ENCODE data around the gene SORBS1.

Gene SORBS1

GRCh38 chr10:95552679-95553342, 8.4 kb downstream of the SORBS1 start:
- no peaks in the 10 kb centered on the region for H3K27me3 ChIP-seq (ENCODE audit: control insufficient read depth, insufficient read depth, low read length)
- peaks cover 59% of the 10 kb centered on the region for H3K4me1 ChIP-seq (ENCODE audit: control insufficient read depth, insufficient read depth, low read length)
- H3K4me3 ChIP-seq (ENCODE audit: low read depth, low read length) = no peak overlapping the region

GRCh38 chr10:95550073-95550672, 11.0 kb downstream of the SORBS1 start:
- Histone ChIP-seq H3K27ac (ENCODE audit: low read depth, low read length) (no peak overlapping the region), H3K36me3 (ENCODE audit: control insufficient read depth, insufficient read depth, low read length) (no peaks in the 10 kb centered on the region), H3K4me3 (ENCODE audit: low read depth, low read length) (no peak overlapping the region), H3K9ac (ENCODE audit: low read depth, low read length) (no peak overlapping the region), H3K27me3 (ENCODE audit: control insufficient read depth, insufficient read depth, low read length) (no peaks in the 10 kb centered on the region), H3K4me1 (ENCODE audit: control insufficient read depth, insufficient read depth, low read length) (peaks cover 43% of the 10 kb centered on the region), H3K9me3 (ENCODE audit: control insufficient read depth, insufficient read depth, low read length) (no peaks in the 10 kb centered on the region)

More at GRCh38 chr10:95552679-95553342, 8.4 kb downstream of the SORBS1 start:
- Histone ChIP-seq H3K9me3 (ENCODE audit: control insufficient read depth, insufficient read depth, low read length) (no peaks in the 10 kb centered on the region), H3K27ac (ENCODE audit: low read depth, low read length) (peak overlapping the region; percentile 93), H3K36me3 (ENCODE audit: control insufficient read depth, insufficient read depth, low read length) (no peaks in the 10 kb centered on the region), H3K9ac (ENCODE audit: low read depth, low read length) (no peak overlapping the region)

GRCh38 chr10:95547791-95548435, 13.3 kb downstream of the SORBS1 start:
- H3K4me1 ChIP-seq (ENCODE audit: control insufficient read depth, insufficient read depth, low read length) = peaks cover 51% of the 10 kb centered on the region
- no peaks in the 10 kb centered on the region for H3K9me3 ChIP-seq (ENCODE audit: control insufficient read depth, insufficient read depth, low read length)
- H3K4me3 ChIP-seq (ENCODE audit: low read depth, low read length) = no peak overlapping the region
- H3K27me3 ChIP-seq (ENCODE audit: control insufficient read depth, insufficient read depth, low read length) = no peaks in the 10 kb centered on the region
- no peaks in the 10 kb centered on the region for H3K36me3 ChIP-seq (ENCODE audit: control insufficient read depth, insufficient read depth, low read length)
- H3K27ac ChIP-seq (ENCODE audit: low read depth, low read length) = no peak overlapping the region
- no peak overlapping the region for H3K9ac ChIP-seq (ENCODE audit: low read depth, low read length)

GRCh38 chr10:95547197-95547596, 14.0 kb downstream of the SORBS1 start:
- Histone ChIP-seq H3K36me3 (ENCODE audit: control insufficient read depth, insufficient read depth, low read length) (no peaks in the 10 kb centered on the region), H3K27me3 (ENCODE audit: control insufficient read depth, insufficient read depth, low read length) (no peaks in the 10 kb centered on the region), H3K27ac (ENCODE audit: low read depth, low read length) (no peak overlapping the region), H3K4me1 (ENCODE audit: control insufficient read depth, insufficient read depth, low read length) (peaks cover 48% of the 10 kb centered on the region), H3K9me3 (ENCODE audit: control insufficient read depth, insufficient read depth, low read length) (no peaks in the 10 kb centered on the region), H3K4me3 (ENCODE audit: low read depth, low read length) (no peak overlapping the region), H3K9ac (ENCODE audit: low read depth, low read length) (no peak overlapping the region)

GRCh38 chr10:95545981-95546380, 15.2 kb downstream of the SORBS1 start:
- no peak overlapping the region for H3K27ac ChIP-seq (ENCODE audit: low read depth, low read length)
- no peaks in the 10 kb centered on the region for H3K9me3 ChIP-seq (ENCODE audit: control insufficient read depth, insufficient read depth, low read length)
- peaks cover 40% of the 10 kb centered on the region for H3K4me1 ChIP-seq (ENCODE audit: control insufficient read depth, insufficient read depth, low read length)
- H3K27me3 ChIP-seq (ENCODE audit: control insufficient read depth, insufficient read depth, low read length) = no peaks in the 10 kb centered on the region
- no peak overlapping the region for H3K4me3 ChIP-seq (ENCODE audit: low read depth, low read length)
- H3K36me3 ChIP-seq (ENCODE audit: control insufficient read depth, insufficient read depth, low read length) = no peaks in the 10 kb centered on the region
- no peak overlapping the region for H3K9ac ChIP-seq (ENCODE audit: low read depth, low read length)

- Histone ChIP-seq H3K27ac (ENCODE audit: low read depth, low read length) (no peak overlapping the region), H3K9ac (ENCODE audit: low read depth, low read length) (no peak overlapping the region), H3K27me3 (ENCODE audit: control insufficient read depth, insufficient read depth, low read length) (no peaks in the 10 kb centered on the region), H3K4me3 (ENCODE audit: low read depth, low read length) (no peak overlapping the region), H3K9me3 (ENCODE audit: control insufficient read depth, insufficient read depth, low read length) (no peaks in the 10 kb centered on the region), H3K36me3 (ENCODE audit: control insufficient read depth, insufficient read depth, low read length) (no peaks in the 10 kb centered on the region), H3K4me1 (ENCODE audit: control insufficient read depth, insufficient read depth, low read length) (peaks cover 40% of the 10 kb centered on the region)
Observed at GRCh38 chr10:95544783-95545500, 16.2 kb downstream of the SORBS1 start.

GRCh38 chr10:95543459-95543858, 17.7 kb downstream of the SORBS1 start:
- Histone ChIP-seq H3K9ac (ENCODE audit: low read depth, low read length) (no peak overlapping the region), H3K36me3 (ENCODE audit: control insufficient read depth, insufficient read depth, low read length) (no peaks in the 10 kb centered on the region), H3K27ac (ENCODE audit: low read depth, low read length) (no peak overlapping the region), H3K27me3 (ENCODE audit: control insufficient read depth, insufficient read depth, low read length) (no peaks in the 10 kb centered on the region), H3K9me3 (ENCODE audit: control insufficient read depth, insufficient read depth, low read length) (no peaks in the 10 kb centered on the region), H3K4me1 (ENCODE audit: control insufficient read depth, insufficient read depth, low read length) (peaks cover 35% of the 10 kb centered on the region), H3K4me3 (ENCODE audit: low read depth, low read length) (no peak overlapping the region)

GRCh38 chr10:95542761-95543160, 18.4 kb downstream of the SORBS1 start:
- H3K36me3 ChIP-seq (ENCODE audit: control insufficient read depth, insufficient read depth, low read length) = no peaks in the 10 kb centered on the region
- H3K4me1 ChIP-seq (ENCODE audit: control insufficient read depth, insufficient read depth, low read length) = peaks cover 30% of the 10 kb centered on the region
- no peak overlapping the region for H3K27ac ChIP-seq (ENCODE audit: low read depth, low read length)
- H3K27me3 ChIP-seq (ENCODE audit: control insufficient read depth, insufficient read depth, low read length) = no peaks in the 10 kb centered on the region
- no peaks in the 10 kb centered on the region for H3K9me3 ChIP-seq (ENCODE audit: control insufficient read depth, insufficient read depth, low read length)
- H3K9ac ChIP-seq (ENCODE audit: low read depth, low read length) = no peak overlapping the region
- H3K4me3 ChIP-seq (ENCODE audit: low read depth, low read length) = no peak overlapping the region

- H3K9ac ChIP-seq (ENCODE audit: low read depth, low read length) = no peak overlapping the region
- H3K27ac ChIP-seq (ENCODE audit: low read depth, low read length) = no peak overlapping the region
- no peak overlapping the region for H3K4me3 ChIP-seq (ENCODE audit: low read depth, low read length)
- H3K9me3 ChIP-seq (ENCODE audit: control insufficient read depth, insufficient read depth, low read length) = no peaks in the 10 kb centered on the region
- H3K4me1 ChIP-seq (ENCODE audit: control insufficient read depth, insufficient read depth, low read length) = peaks cover 26% of the 10 kb centered on the region
- H3K36me3 ChIP-seq (ENCODE audit: control insufficient read depth, insufficient read depth, low read length) = no peaks in the 10 kb centered on the region
- H3K27me3 ChIP-seq (ENCODE audit: control insufficient read depth, insufficient read depth, low read length) = no peaks in the 10 kb centered on the region
Observed at GRCh38 chr10:95542330-95542729, 18.8 kb downstream of the SORBS1 start.

- Histone ChIP-seq H3K4me1 (ENCODE audit: control insufficient read depth, insufficient read depth, low read length) (peaks cover 26% of the 10 kb centered on the region), H3K27ac (ENCODE audit: low read depth, low read length) (no peak overlapping the region), H3K4me3 (ENCODE audit: low read depth, low read length) (no peak overlapping the region), H3K9me3 (ENCODE audit: control insufficient read depth, insufficient read depth, low read length) (no peaks in the 10 kb centered on the region), H3K9ac (ENCODE audit: low read depth, low read length) (no peak overlapping the region), H3K27me3 (ENCODE audit: control insufficient read depth, insufficient read depth, low read length) (no peaks in the 10 kb centered on the region), H3K36me3 (ENCODE audit: control insufficient read depth, insufficient read depth, low read length) (no peaks in the 10 kb centered on the region)
Observed at GRCh38 chr10:95540514-95541052, 20.6 kb downstream of the SORBS1 start.

Data from HUES48 (cell line).